ENCODE data around the gene ADGRG6.

The ADGRG6 gene

DNA sequence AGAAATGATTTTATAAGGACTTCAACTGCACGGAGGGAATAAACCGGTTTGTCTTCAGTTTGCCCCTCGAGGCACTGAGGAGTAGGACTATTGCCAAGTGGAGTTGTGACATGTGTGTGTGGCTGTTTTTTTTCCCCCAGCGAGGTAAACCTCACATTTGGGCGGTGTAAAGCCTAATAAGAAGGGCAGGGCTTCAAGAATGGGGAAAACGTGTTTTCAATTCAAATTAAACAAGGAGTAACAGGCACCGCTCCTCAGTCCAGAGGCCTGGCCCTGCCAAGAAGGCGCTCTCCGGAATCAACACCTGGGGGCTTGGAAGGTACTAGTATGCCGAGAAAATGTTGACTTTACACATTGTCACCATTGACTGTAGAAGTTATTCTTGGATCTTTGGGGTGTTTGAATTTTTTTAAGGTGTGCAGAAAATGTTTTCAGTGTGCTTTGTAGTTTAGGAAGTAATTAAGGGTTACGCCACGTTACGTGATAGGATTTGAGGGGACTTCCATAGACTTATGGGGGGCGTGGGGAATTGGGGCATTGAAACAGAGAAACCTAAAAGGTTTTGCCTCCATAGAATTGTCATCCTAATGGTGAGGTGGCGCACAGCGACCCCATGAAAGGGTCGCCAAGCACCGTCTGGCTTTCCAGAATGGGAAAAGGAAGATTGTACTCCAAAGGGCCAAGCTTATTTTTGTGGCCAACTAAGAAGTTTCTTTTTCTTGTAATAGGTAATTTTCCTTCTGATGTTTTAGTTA is 791 bp downstream of the ADGRG6 start:
- Histone ChIP-seq H3K36me3 (ENCODE audit: control insufficient read depth in 2 of 2, insufficient read depth in 2 of 2, low read length in 2 of 2) (no peaks in the 10 kb centered on the region), H3K4me1 (ENCODE audit: control insufficient read depth, insufficient read depth, low read length) (peaks cover 3% of the 10 kb centered on the region), H3K27me3 (ENCODE audit: control insufficient read depth in 1 of 2, insufficient read depth in 2 of 2, low read length in 2 of 2) (peaks cover 0 to 2% of the 10 kb centered on the region in 2 donors), H3K27ac (ENCODE audit: low read length) (no peak overlapping the region), H3K4me3 (ENCODE audit: low read length in 2 of 2) (peak overlapping the region; percentile 73 to 76), H3K9me3 (ENCODE audit: control insufficient read depth in 2 of 2, low read length in 2 of 2) (peaks cover 0 to 2% of the 10 kb centered on the region in 2 donors), H3K9ac (ENCODE audit: low read length in 2 of 2) (peak overlapping the region; percentile 29 to 62)

GRCh38 chr6:142303176-142303533 is 1.3 kb downstream of the ADGRG6 start:
- H3K4me3 ChIP-seq (ENCODE audit: low read length in 2 of 2) = peak overlapping the region; percentile 73 to 76
- no peak overlapping the region for H3K27ac ChIP-seq (ENCODE audit: low read length)
- no peak overlapping the region for H3K9ac ChIP-seq (ENCODE audit: low read length in 2 of 2)
- H3K36me3 ChIP-seq (ENCODE audit: control insufficient read depth in 2 of 2, insufficient read depth in 2 of 2, low read length in 2 of 2) = no peaks in the 10 kb centered on the region
- peaks cover 0 to 2% of the 10 kb centered on the region in 2 donors for H3K9me3 ChIP-seq (ENCODE audit: control insufficient read depth in 2 of 2, low read length in 2 of 2)
- peaks cover 3% of the 10 kb centered on the region for H3K4me1 ChIP-seq (ENCODE audit: control insufficient read depth, insufficient read depth, low read length)
- peaks cover 0 to 2% of the 10 kb centered on the region in 2 donors for H3K27me3 ChIP-seq (ENCODE audit: control insufficient read depth in 1 of 2, insufficient read depth in 2 of 2, low read length in 2 of 2)

DNA sequence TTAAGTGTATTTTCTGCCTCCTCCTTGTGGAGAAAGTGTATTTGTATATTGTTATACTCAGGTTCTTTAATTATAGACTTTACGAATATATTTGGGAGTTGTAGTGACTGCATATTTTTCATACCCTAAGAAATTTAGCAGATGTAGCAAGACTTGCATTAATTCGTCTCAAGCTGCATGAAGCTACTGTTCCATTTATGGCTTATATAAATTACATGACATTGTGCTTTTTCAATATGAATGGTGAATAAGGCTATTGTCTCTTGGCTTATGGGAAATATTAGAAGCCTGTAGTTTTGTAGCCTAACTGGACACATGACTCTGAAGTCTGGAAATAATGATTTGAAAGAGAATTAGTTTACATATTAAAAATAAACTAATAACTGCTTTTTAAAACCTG is 2.4 kb downstream of the ADGRG6 start:
- Histone ChIP-seq H3K36me3 (ENCODE audit: control insufficient read depth in 2 of 2, insufficient read depth in 2 of 2, low read length in 2 of 2) (no peaks in the 10 kb centered on the region), H3K27me3 (ENCODE audit: control insufficient read depth in 1 of 2, insufficient read depth in 2 of 2, low read length in 2 of 2) (peaks cover 0 to 2% of the 10 kb centered on the region in 2 donors), H3K4me1 (ENCODE audit: control insufficient read depth, insufficient read depth, low read length) (peaks cover 3% of the 10 kb centered on the region), H3K4me3 (ENCODE audit: low read length in 2 of 2) (no peak overlapping the region), H3K9ac (ENCODE audit: low read length in 2 of 2) (no peak overlapping the region), H3K27ac (ENCODE audit: low read length) (no peak overlapping the region), H3K9me3 (ENCODE audit: control insufficient read depth in 2 of 2, low read length in 2 of 2) (peaks cover 0 to 2% of the 10 kb centered on the region in 2 donors)

- no peaks in the 10 kb centered on the region for H3K4me1 ChIP-seq (ENCODE audit: control insufficient read depth, insufficient read depth, low read length)
- no peaks in the 10 kb centered on the region for H3K27me3 ChIP-seq (ENCODE audit: control insufficient read depth in 1 of 2, insufficient read depth in 2 of 2, low read length in 2 of 2)
- H3K36me3 ChIP-seq (ENCODE audit: control insufficient read depth in 2 of 2, insufficient read depth in 2 of 2, low read length in 2 of 2) = no peaks in the 10 kb centered on the region
- no peak overlapping the region for H3K9ac ChIP-seq (ENCODE audit: low read length in 2 of 2)
- H3K9me3 ChIP-seq (ENCODE audit: control insufficient read depth in 2 of 2, low read length in 2 of 2) = no peaks in the 10 kb centered on the region
- no peak overlapping the region for H3K27ac ChIP-seq (ENCODE audit: low read length)
- H3K4me3 ChIP-seq (ENCODE audit: low read length in 2 of 2) = no peak overlapping the region
These were observed 4.9 kb downstream of the ADGRG6 start for GRCh38 chr6:142306736-142307135.

DNA sequence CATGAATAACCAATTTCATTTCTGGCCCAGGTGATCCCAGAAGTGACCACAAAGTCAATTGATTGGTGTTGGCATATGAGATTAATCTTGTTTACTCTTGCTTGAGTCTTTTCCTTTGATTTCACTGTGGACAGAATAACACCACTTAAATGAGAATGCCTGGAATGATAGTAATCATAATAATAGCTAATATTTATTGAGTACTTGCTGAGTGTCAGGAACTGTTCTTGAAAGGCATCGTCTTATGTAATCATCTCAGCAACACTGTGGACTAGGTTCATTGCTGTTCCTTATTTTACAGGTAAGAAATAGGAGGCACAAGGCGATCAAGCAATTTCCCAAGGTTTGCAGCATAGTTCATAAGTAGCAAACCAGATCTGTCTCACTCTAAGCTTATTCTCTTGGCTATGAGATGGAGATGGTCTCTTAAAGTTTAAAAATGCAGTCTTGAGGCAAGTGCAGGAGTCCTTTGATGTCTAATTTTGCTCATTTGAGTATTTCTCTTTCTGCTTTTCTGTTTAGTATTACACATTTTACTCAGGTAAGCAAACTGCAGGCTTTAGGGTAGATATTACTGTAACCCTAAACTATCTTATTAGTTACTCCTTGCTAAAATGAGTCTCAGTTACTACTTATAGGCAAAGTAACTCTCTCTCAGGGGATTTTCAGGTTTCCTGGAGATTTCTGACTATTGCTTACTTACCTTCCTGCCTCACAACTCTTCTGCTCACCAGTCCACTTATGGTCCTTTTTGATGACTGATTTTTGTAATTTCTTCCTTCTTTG is 6.3 kb downstream of the ADGRG6 start:
- H3K27ac ChIP-seq (ENCODE audit: low read length) = no peak overlapping the region
- H3K4me1 ChIP-seq (ENCODE audit: control insufficient read depth, insufficient read depth, low read length) = no peaks in the 10 kb centered on the region
- H3K36me3 ChIP-seq (ENCODE audit: control insufficient read depth in 2 of 2, insufficient read depth in 2 of 2, low read length in 2 of 2) = no peaks in the 10 kb centered on the region
- H3K9me3 ChIP-seq (ENCODE audit: control insufficient read depth in 2 of 2, low read length in 2 of 2) = no peaks in the 10 kb centered on the region
- no peak overlapping the region for H3K9ac ChIP-seq (ENCODE audit: low read length in 2 of 2)
- H3K4me3 ChIP-seq (ENCODE audit: low read length in 2 of 2) = no peak overlapping the region
- no peaks in the 10 kb centered on the region for H3K27me3 ChIP-seq (ENCODE audit: control insufficient read depth in 1 of 2, insufficient read depth in 2 of 2, low read length in 2 of 2)

- Histone ChIP-seq H3K4me1 (ENCODE audit: control insufficient read depth, insufficient read depth, low read length) (no peaks in the 10 kb centered on the region), H3K9ac (ENCODE audit: low read length in 2 of 2) (no peak overlapping the region), H3K9me3 (ENCODE audit: control insufficient read depth in 2 of 2, low read length in 2 of 2) (no peaks in the 10 kb centered on the region), H3K36me3 (ENCODE audit: control insufficient read depth in 2 of 2, insufficient read depth in 2 of 2, low read length in 2 of 2) (no peaks in the 10 kb centered on the region), H3K27me3 (ENCODE audit: control insufficient read depth in 1 of 2, insufficient read depth in 2 of 2, low read length in 2 of 2) (no peaks in the 10 kb centered on the region), H3K4me3 (ENCODE audit: low read length in 2 of 2) (no peak overlapping the region), H3K27ac (ENCODE audit: low read length) (no peak overlapping the region)
These were observed 7.6 kb downstream of the ADGRG6 start for GRCh38 chr6:142309426-142309825.

DNA sequence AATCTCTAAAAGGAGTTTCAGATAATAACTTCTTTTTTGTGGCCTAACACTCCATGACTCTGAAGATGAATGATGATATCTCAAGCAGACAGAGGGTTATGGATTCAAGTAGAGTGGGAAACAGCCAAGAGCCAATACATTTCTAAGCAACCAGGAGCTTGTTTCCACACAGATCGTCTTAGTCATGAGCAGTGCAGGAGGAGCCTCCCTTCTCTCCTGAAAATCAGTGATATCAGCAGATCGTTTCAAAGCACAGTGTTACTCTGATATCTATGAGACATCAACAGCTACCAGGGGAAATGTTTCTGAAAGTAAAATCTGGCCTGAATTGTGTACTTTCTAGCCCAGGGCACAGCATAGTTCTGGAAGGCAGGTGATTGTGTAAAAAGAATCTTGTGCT is 11.5 kb downstream of the ADGRG6 start:
- Histone ChIP-seq H3K4me3 (ENCODE audit: low read length in 2 of 2) (no peak overlapping the region), H3K27ac (ENCODE audit: low read length) (no peak overlapping the region), H3K27me3 (ENCODE audit: control insufficient read depth in 1 of 2, insufficient read depth in 2 of 2, low read length in 2 of 2) (no peaks in the 10 kb centered on the region), H3K9ac (ENCODE audit: low read length in 2 of 2) (peak overlapping the region in 1 of 2 donors; percentile 12), H3K4me1 (ENCODE audit: control insufficient read depth, insufficient read depth, low read length) (no peaks in the 10 kb centered on the region), H3K9me3 (ENCODE audit: control insufficient read depth in 2 of 2, low read length in 2 of 2) (no peaks in the 10 kb centered on the region), H3K36me3 (ENCODE audit: control insufficient read depth in 2 of 2, insufficient read depth in 2 of 2, low read length in 2 of 2) (no peaks in the 10 kb centered on the region)

DNA sequence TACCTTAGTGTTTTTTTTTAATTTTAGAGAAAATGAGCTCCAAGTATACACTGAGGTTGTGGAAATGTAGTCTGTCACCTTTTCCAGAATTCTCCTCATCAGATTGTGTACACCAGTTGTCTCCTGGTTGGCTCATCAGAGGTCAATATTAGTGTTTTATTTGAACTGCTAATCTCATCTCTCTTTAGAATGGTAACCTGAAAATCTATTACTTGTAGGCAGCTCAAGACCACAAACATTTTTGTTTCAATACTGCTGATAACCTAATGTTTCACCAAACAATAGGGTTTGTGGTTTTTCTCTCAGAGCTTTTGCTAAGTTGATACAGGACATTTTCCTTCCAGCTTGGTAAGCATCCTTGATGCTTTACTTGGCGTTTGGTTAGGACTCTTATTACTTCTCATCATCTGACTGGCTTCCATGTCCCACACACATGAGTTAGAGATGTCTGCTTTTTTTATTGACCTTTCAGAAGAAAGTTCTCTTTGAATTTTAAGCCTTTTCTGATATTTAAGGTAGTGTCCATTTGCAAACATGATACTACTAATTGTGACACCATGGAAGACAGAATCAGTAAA is 15.1 kb downstream of the ADGRG6 start:
- Histone ChIP-seq H3K9ac (ENCODE audit: low read length in 2 of 2) (no peak overlapping the region), H3K4me3 (ENCODE audit: low read length in 2 of 2) (no peak overlapping the region), H3K27ac (ENCODE audit: low read length) (no peak overlapping the region), H3K4me1 (ENCODE audit: control insufficient read depth, insufficient read depth, low read length) (no peaks in the 10 kb centered on the region), H3K9me3 (ENCODE audit: control insufficient read depth in 2 of 2, low read length in 2 of 2) (no peaks in the 10 kb centered on the region), H3K36me3 (ENCODE audit: control insufficient read depth in 2 of 2, insufficient read depth in 2 of 2, low read length in 2 of 2) (no peaks in the 10 kb centered on the region), H3K27me3 (ENCODE audit: control insufficient read depth in 1 of 2, insufficient read depth in 2 of 2, low read length in 2 of 2) (no peaks in the 10 kb centered on the region)

GRCh38 chr6:142318714-142319113 is 16.9 kb downstream of the ADGRG6 start:
- Histone ChIP-seq H3K27ac (ENCODE audit: low read length) (no peak overlapping the region), H3K9me3 (ENCODE audit: control insufficient read depth in 2 of 2, low read length in 2 of 2) (no peaks in the 10 kb centered on the region), H3K36me3 (ENCODE audit: control insufficient read depth in 2 of 2, insufficient read depth in 2 of 2, low read length in 2 of 2) (no peaks in the 10 kb centered on the region), H3K4me1 (ENCODE audit: control insufficient read depth, insufficient read depth, low read length) (no peaks in the 10 kb centered on the region), H3K9ac (ENCODE audit: low read length in 2 of 2) (no peak overlapping the region), H3K27me3 (ENCODE audit: control insufficient read depth in 1 of 2, insufficient read depth in 2 of 2, low read length in 2 of 2) (no peaks in the 10 kb centered on the region), H3K4me3 (ENCODE audit: low read length in 2 of 2) (no peak overlapping the region)

DNA sequence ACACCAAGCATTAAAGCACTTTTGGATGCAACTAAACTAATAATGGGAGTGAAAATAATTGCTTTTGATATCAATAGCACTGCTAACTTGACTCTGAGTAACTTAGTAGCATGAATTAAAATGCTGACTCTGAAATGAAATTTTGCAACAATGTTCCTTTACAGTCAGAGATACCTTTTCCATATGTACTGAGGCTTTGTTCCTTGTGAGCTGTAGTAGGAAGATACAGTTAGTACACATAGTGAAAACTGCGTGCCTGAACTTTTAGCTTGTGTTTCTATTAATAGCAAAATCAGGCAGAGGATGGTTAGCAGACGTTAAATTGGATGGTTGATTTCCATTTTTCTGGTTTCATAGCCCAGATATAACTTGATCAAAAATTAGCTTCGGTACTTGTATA is 18.6 kb downstream of the ADGRG6 start:
- Histone ChIP-seq H3K9me3 (ENCODE audit: control insufficient read depth in 2 of 2, low read length in 2 of 2) (no peaks in the 10 kb centered on the region), H3K27ac (ENCODE audit: low read length) (no peak overlapping the region), H3K9ac (ENCODE audit: low read length in 2 of 2) (no peak overlapping the region), H3K36me3 (ENCODE audit: control insufficient read depth in 2 of 2, insufficient read depth in 2 of 2, low read length in 2 of 2) (no peaks in the 10 kb centered on the region), H3K27me3 (ENCODE audit: control insufficient read depth in 1 of 2, insufficient read depth in 2 of 2, low read length in 2 of 2) (no peaks in the 10 kb centered on the region), H3K4me1 (ENCODE audit: control insufficient read depth, insufficient read depth, low read length) (no peaks in the 10 kb centered on the region), H3K4me3 (ENCODE audit: low read length in 2 of 2) (no peak overlapping the region)

- H3K27me3 ChIP-seq (ENCODE audit: control insufficient read depth in 1 of 2, insufficient read depth in 2 of 2, low read length in 2 of 2) = no peaks in the 10 kb centered on the region
- no peaks in the 10 kb centered on the region for H3K9me3 ChIP-seq (ENCODE audit: control insufficient read depth in 2 of 2, low read length in 2 of 2)
- H3K9ac ChIP-seq (ENCODE audit: low read length in 2 of 2) = no peak overlapping the region
- no peak overlapping the region for H3K4me3 ChIP-seq (ENCODE audit: low read length in 2 of 2)
- no peaks in the 10 kb centered on the region for H3K36me3 ChIP-seq (ENCODE audit: control insufficient read depth in 2 of 2, insufficient read depth in 2 of 2, low read length in 2 of 2)
- H3K27ac ChIP-seq (ENCODE audit: low read length) = no peak overlapping the region
- no peaks in the 10 kb centered on the region for H3K4me1 ChIP-seq (ENCODE audit: control insufficient read depth, insufficient read depth, low read length)
These were observed 19.6 kb downstream of the ADGRG6 start for GRCh38 chr6:142321451-142321850.
